Panc1 (cell line): Measurements from ENCODE around the gene CCDC51. TPM values are rescaled to one million over a fixed set of nuclear protein-coding genes. Genes with fewer than 3 reads are reported as not detected.

Source experiments
- ATAC-seq: fragments of 200-7000 bp; cut with Tn5 transposase; 2 replicates; pipeline ENCODE4 v1.9.1; 2020; ENCODE audit warnings: mild to moderate bottlenecking, moderate library complexity
- BruUV-seq: library from RNA; stranded (reverse); fragments of 400-500 nt; replicated peaks from 2 replicates; lab custom pipeline; 2021; lab: Mats Ljungman, UMichigan
- CTCF ChIA-PET: fragments of 300-600 bp; sonication (Branson Sonifier 250); formaldehyde crosslinking; loops from one replicate; lab custom pipeline; 2022; ENCODE audit warnings: antibody characterized with exemption; lab: Charles Lee
- POLR2A ChIA-PET: fragments of 300-600 bp; sonication (Branson Sonifier 250); formaldehyde crosslinking; loops from one replicate; lab custom pipeline; 2022; ENCODE audit warnings: antibody characterized with exemption; lab: Charles Lee
- DNase-seq: peaks from one replicate; pipeline ENCODE4 v3.0.0-alpha.2; 2010; ENCODE audit warnings: low read depth, low spot score
- H3K27ac ChIP-seq: 2 replicates; pipeline ENCODE4 v1.5.1; 2011; ENCODE audit warnings: mild to moderate bottlenecking, low read length, inconsistent platforms
- H3K27me3 ChIP-seq: fragments of 200-500 bp; sonication (Bioruptor generic); 2 replicates; pipeline ENCODE4 v1.6.0; 2014; ENCODE audit warnings: low read length, inconsistent platforms; ENCODE audit not compliant: control insufficient read depth, insufficient read depth
- H3K36me3 ChIP-seq: fragments of 200-500 bp; sonication (Bioruptor generic); 2 replicates; pipeline ENCODE4 v1.5.1; 2014; ENCODE audit warnings: inconsistent platforms, mild to moderate bottlenecking, low read length, moderate library complexity; ENCODE audit not compliant: control insufficient read depth, insufficient read depth
- H3K4me1 ChIP-seq: 2 replicates; pipeline ENCODE4 v1.5.1; 2011; ENCODE audit warnings: inconsistent platforms, mild to moderate bottlenecking, low read length, moderate library complexity; ENCODE audit not compliant: control insufficient read depth, insufficient read depth
- H3K4me3 ChIP-seq, 2 experiments: 2 replicates each; pipeline ENCODE4 v1.5.1; 2011 to 2012; ENCODE audit warnings: low read depth in 2 of 2, low read length in 2 of 2, mild to moderate bottlenecking in 2 of 2, inconsistent platforms in 1 of 2, moderate library complexity in 1 of 2
- H3K9me3 ChIP-seq: fragments of 200-500 bp; sonication (Bioruptor generic); 2 replicates; pipeline ENCODE4 v1.5.1; 2014; ENCODE audit warnings: low read depth, mild to moderate bottlenecking, inconsistent platforms, low read length, moderate library complexity; ENCODE audit not compliant: control insufficient read depth, insufficient read depth
- POLR2AphosphoS5 ChIP-seq: IDR thresholded peaks from 2 replicates; pipeline ENCODE4 v1.6.1; 2012; ENCODE audit warnings: mild to moderate bottlenecking, low read depth, low read length, moderate library complexity
- SIN3A ChIP-seq: IDR thresholded peaks from 2 replicates; pipeline ENCODE4 v1.6.1; 2012; ENCODE audit warnings: low read depth, mild to moderate bottlenecking, low read length, moderate library complexity, borderline replicate concordance; ENCODE audit not compliant: insufficient read depth
- TCF7L2 ChIP-seq: IDR thresholded peaks from 2 replicates; pipeline ENCODE4 v1.6.1; 2011; ENCODE audit warnings: mild to moderate bottlenecking, low read depth, low read length, inconsistent platforms
- in situ Hi-C: cut with HindIII; loops from 2 replicates; pipeline ENCODE4 v1.10.0; 2016; ENCODE audit warnings: low sequenced_read_pairs, low pct_unique_long_range_greater_than_20kb
- intact Hi-C: fragments of 100-400 bp; cut with micrococcal nuclease; formaldehyde crosslinking; loops from one replicate; pipeline ENCODE4 v1.10.0; 2022; ENCODE audit not compliant: unreplicated experiment
- total RNA-seq: library from RNA; stranded (reverse); gene quantifications from one replicate; pipeline ENCODE4 v1.2.1, GENCODE V29; 2021; ENCODE audit not compliant: unreplicated experiment
- TF ChIP-seq, protein P1 (sequence below), 2 experiments: IDR thresholded peaks; 2 replicates each; pipeline ENCODE4 v1.6.1; 2011 to 2012; ENCODE audit warnings: low read depth in 2 of 2, control low read depth in 1 of 2, low read length in 1 of 2, mild to moderate bottlenecking in 1 of 2, moderate library complexity in 1 of 2; ENCODE audit not compliant: insufficient read depth in 1 of 2
- TF ChIP-seq, protein P2 (sequence below): fragments of 450-650 bp; IDR thresholded peaks from 2 replicates; pipeline ENCODE4 v1.5.1; 2017; ENCODE audit warnings: mild to moderate bottlenecking

CCDC51 gene
- total RNA-seq, 1 experiment from 2014 or later = 11.9 TPM

DNA sequence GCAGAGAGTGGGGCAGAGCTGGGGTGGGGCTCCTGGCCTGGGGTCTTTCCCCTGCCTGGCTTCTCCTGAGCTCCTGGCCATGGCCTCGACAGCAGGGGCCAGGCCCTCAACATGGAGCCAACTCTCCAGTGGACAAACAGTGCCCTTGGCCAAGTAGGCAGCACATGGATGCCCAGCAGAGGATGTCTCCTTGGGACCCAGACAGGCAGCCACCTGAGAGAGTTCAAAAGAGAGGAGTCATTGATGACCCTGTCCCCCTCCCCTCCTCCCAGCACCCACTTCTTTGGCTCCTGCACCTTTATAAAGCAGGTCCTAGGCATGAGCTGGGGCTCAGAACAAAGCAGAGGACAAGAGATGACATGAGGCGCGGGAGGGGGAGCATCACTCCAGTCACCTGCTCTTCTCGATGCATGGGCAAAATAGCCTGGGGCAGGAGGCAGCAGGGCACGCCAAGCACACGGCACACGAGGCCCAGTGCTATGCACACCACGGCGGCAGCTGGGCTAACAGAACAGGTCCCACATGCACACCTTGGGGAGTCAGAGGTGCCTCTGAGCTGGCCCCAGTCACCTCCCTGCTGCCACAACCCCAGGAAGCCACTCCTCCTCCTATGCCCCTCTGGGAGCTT is 36.6 kb upstream of the CCDC51 start:
- H3K9me3 ChIP-seq = no peaks in the 10 kb centered on the region
- no peak for ATAC-seq
- intact Hi-C loops (no loop called here), in situ Hi-C loops (no loop called here)
- TF ChIP-seq POLR2AphosphoS5 (no peak), SIN3A (no peak), TCF7L2 (no peak)
- TF ChIP-seq, protein P1, sequence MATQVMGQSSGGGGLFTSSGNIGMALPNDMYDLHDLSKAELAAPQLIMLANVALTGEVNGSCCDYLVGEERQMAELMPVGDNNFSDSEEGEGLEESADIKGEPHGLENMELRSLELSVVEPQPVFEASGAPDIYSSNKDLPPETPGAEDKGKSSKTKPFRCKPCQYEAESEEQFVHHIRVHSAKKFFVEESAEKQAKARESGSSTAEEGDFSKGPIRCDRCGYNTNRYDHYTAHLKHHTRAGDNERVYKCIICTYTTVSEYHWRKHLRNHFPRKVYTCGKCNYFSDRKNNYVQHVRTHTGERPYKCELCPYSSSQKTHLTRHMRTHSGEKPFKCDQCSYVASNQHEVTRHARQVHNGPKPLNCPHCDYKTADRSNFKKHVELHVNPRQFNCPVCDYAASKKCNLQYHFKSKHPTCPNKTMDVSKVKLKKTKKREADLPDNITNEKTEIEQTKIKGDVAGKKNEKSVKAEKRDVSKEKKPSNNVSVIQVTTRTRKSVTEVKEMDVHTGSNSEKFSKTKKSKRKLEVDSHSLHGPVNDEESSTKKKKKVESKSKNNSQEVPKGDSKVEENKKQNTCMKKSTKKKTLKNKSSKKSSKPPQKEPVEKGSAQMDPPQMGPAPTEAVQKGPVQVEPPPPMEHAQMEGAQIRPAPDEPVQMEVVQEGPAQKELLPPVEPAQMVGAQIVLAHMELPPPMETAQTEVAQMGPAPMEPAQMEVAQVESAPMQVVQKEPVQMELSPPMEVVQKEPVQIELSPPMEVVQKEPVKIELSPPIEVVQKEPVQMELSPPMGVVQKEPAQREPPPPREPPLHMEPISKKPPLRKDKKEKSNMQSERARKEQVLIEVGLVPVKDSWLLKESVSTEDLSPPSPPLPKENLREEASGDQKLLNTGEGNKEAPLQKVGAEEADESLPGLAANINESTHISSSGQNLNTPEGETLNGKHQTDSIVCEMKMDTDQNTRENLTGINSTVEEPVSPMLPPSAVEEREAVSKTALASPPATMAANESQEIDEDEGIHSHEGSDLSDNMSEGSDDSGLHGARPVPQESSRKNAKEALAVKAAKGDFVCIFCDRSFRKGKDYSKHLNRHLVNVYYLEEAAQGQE (IDR thresholded peaks at IDR 0.05; ENCODE audit: insufficient read depth in 1 of 2, low read depth in 2 of 2, low read length in 1 of 2) = no peak
- TF ChIP-seq, protein P2, sequence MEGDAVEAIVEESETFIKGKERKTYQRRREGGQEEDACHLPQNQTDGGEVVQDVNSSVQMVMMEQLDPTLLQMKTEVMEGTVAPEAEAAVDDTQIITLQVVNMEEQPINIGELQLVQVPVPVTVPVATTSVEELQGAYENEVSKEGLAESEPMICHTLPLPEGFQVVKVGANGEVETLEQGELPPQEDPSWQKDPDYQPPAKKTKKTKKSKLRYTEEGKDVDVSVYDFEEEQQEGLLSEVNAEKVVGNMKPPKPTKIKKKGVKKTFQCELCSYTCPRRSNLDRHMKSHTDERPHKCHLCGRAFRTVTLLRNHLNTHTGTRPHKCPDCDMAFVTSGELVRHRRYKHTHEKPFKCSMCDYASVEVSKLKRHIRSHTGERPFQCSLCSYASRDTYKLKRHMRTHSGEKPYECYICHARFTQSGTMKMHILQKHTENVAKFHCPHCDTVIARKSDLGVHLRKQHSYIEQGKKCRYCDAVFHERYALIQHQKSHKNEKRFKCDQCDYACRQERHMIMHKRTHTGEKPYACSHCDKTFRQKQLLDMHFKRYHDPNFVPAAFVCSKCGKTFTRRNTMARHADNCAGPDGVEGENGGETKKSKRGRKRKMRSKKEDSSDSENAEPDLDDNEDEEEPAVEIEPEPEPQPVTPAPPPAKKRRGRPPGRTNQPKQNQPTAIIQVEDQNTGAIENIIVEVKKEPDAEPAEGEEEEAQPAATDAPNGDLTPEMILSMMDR = no peak
- H3K4me3 ChIP-seq = no peak overlapping the region
- no peaks in the 10 kb centered on the region for H3K27me3 ChIP-seq
- BruUV-seq = no TSS peak
- CTCF ChIA-PET = interaction anchor here (0.6 kb wide), 1 partner anchor 29 kb away, joined by 3 read pairs; no protein-coding TSS in a partner anchor
- H3K27ac ChIP-seq = no peak overlapping the region
- POLR2A ChIA-PET = no interaction called here
- no peaks in the 10 kb centered on the region for H3K36me3 ChIP-seq
- no peak for DNase-seq
- H3K4me1 ChIP-seq = peaks cover 7% of the 10 kb centered on the region

DNA sequence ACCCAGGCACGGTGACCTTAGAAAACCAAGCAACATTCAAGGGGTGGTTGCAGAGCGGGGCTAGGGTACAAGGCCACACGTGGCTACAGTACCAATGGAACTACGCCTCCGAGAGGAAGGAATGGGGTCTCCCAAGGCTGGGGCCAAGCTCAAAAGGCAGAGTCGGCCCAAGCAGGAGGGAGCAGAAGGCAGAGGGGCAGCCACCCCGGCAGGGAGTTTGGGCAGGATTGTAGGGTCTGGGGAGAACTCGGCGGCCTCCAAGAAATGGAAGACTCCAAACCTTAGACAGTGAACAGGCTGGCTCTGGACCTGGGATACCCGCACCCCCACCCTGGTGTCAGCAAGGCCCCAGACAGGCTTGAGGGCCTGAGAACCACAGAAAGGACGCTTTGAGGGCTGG is 35.3 kb upstream of the CCDC51 start:
- peaks cover 7% of the 10 kb centered on the region for H3K4me1 ChIP-seq
- ATAC-seq (no peak), DNase-seq (no peak)
- intact Hi-C loops (no loop called here), in situ Hi-C loops (no loop called here)
- H3K36me3 ChIP-seq = no peaks in the 10 kb centered on the region
- no peaks in the 10 kb centered on the region for H3K27me3 ChIP-seq
- no TSS peak for BruUV-seq
- TF ChIP-seq, protein P1 (IDR thresholded peaks at IDR 0.05; ENCODE audit: insufficient read depth in 1 of 2, low read depth in 2 of 2, low read length in 1 of 2) = no peak
- TF ChIP-seq TCF7L2 = no peak
- no peak for TF ChIP-seq POLR2AphosphoS5
- TF ChIP-seq, protein P2 = no peak
- TF ChIP-seq SIN3A = no peak
- H3K27ac ChIP-seq = no peak overlapping the region
- CTCF ChIA-PET = no interaction called here
- no peak overlapping the region for H3K4me3 ChIP-seq
- H3K9me3 ChIP-seq = no peaks in the 10 kb centered on the region
- POLR2A ChIA-PET = no interaction called here
